HEK293T (cell line): ENCODE results near the gene LCE1F.

ENCODE experiments used
- BHLHE40 ChIP-seq: fragments of 450-650 bp; IDR thresholded peaks from 2 replicates; pipeline ENCODE4 v1.6.1; 2016; ENCODE audit warnings: mild to moderate bottlenecking, moderate library complexity, borderline replicate concordance
- ELF4 ChIP-seq: fragments of 450-650 bp; IDR thresholded peaks from 2 replicates; pipeline ENCODE4 v1.6.1; 2017; ENCODE audit warnings: antibody characterized with exemption
- FOXA1 ChIP-seq: fragments of 450-650 bp; IDR thresholded peaks from 2 replicates; pipeline ENCODE4 v1.6.1; 2016; ENCODE audit warnings: mild to moderate bottlenecking
- FOXK2 ChIP-seq: fragments of 450-650 bp; IDR thresholded peaks from 2 replicates; pipeline ENCODE4 v1.6.1; 2016; ENCODE audit warnings: mild to moderate bottlenecking
- FOXM1 ChIP-seq: fragments of 450-650 bp; IDR thresholded peaks from 2 replicates; pipeline ENCODE4 v1.6.1; 2017; ENCODE audit warnings: mild to moderate bottlenecking, borderline replicate concordance
- LEF1 ChIP-seq: fragments of 450-650 bp; IDR thresholded peaks from 2 replicates; pipeline ENCODE4 v1.6.1; 2017; ENCODE audit warnings: mild to moderate bottlenecking, borderline replicate concordance
- NFRKB ChIP-seq: fragments of 450-650 bp; IDR thresholded peaks from 2 replicates; pipeline ENCODE4 v1.6.1; 2016; ENCODE audit warnings: mild to moderate bottlenecking, moderate library complexity
- PKNOX1 ChIP-seq: fragments of 450-650 bp; IDR thresholded peaks from 2 replicates; pipeline ENCODE4 v1.6.1; 2016
- TARDBP ChIP-seq: fragments of 450-650 bp; IDR thresholded peaks from 2 replicates; pipeline ENCODE4 v1.6.1; 2016

DNA sequence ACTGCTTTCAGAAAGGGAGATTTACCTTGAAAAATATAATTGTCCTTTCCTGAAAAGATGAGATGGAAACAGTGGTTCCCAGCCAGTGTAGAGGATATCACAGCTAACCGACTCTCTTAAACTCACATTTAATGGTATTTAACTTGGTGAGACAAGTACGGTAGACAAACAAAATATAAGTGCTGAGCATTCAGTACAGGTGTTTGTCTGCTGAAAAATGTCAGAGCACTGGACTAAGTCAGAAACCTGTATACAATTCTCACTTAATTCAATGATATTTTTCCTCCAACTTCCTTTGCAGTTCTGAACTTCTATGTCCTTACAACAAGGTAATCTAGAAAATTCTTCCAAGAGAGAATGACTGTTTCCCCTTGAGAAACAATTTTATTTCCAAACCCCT lies 36.7 kb downstream of the LCE1F start, which contains the start of gene LCE1B:
- no peak for TF ChIP-seq NFRKB
- TF ChIP-seq ELF4, result no peak
- no peak for TF ChIP-seq FOXA1
- TF ChIP-seq FOXK2, result no peak
- TF ChIP-seq FOXM1, result no peak
- no peak for TF ChIP-seq BHLHE40
- no peak for TF ChIP-seq PKNOX1
- no peak for TF ChIP-seq TARDBP
- no peak for TF ChIP-seq LEF1
